ENCODE measurements around the gene ZRANB3.
"Not testable (repeated sequence)": the region's sequence is repeated elsewhere in the genome, so short reads cannot be mapped to it uniquely, and the experiment has no call there.

ZRANB3 gene

GRCh38 chr2:135530313-135531230 lies at the start of gene ZRANB3:
ZRANB3 (minus strand) TSS chr2:135531218.
- peak; percentile 96 for DNase-seq

- no peak for DNase-seq
Measured at GRCh38 chr2:135573620-135574019, 42.6 kb upstream of the ZRANB3 start.

- no peak for DNase-seq
Measured at GRCh38 chr2:135570884-135571283, 39.9 kb upstream of the ZRANB3 start.

GRCh38 chr2:135563793-135564192 lies 32.8 kb upstream of the ZRANB3 start:
- no peak for DNase-seq

GRCh38 chr2:135561925-135562324 lies 30.9 kb upstream of the ZRANB3 start:
- no peak for DNase-seq

GRCh38 chr2:135557530-135557929 lies 26.5 kb upstream of the ZRANB3 start:
- no peak for DNase-seq

- DNase-seq, result no peak
Measured at GRCh38 chr2:135555311-135555710, 24.3 kb upstream of the ZRANB3 start.

GRCh38 chr2:135552887-135553286 lies 21.9 kb upstream of the ZRANB3 start:
- no peak for DNase-seq

- DNase-seq, result no peak
Measured at GRCh38 chr2:135551356-135551755, 20.3 kb upstream of the ZRANB3 start.

- no peak for DNase-seq
Measured at GRCh38 chr2:135547311-135547710, 16.3 kb upstream of the ZRANB3 start.

GRCh38 chr2:135546436-135546835 lies 15.4 kb upstream of the ZRANB3 start:
- DNase-seq, result no peak

- DNase-seq, result not testable (repeated sequence)
Measured at GRCh38 chr2:135533545-135533944, 2.5 kb upstream of the ZRANB3 start.

- no peak for DNase-seq
Measured at GRCh38 chr2:135532581-135532980, 1.6 kb upstream of the ZRANB3 start.

- peak; percentile 99 for DNase-seq
Measured at GRCh38 chr2:135531231-135532197, 496 bp upstream of the ZRANB3 start, which contains the start of gene R3HDM1. R3HDM1 (plus strand) TSS chr2:135531484; CDS start chr2:135604846, 73,362 bp downstream.

GRCh38 chr2:135528006-135528405 lies 3.0 kb downstream of the ZRANB3 start:
- no peak for DNase-seq

GRCh38 chr2:135525786-135526185 lies 5.2 kb downstream of the ZRANB3 start:
- DNase-seq, result no peak

- DNase-seq, result no peak
Measured at GRCh38 chr2:135512099-135512498, 18.9 kb downstream of the ZRANB3 start.

GRCh38 chr2:135510577-135510976 lies 20.4 kb downstream of the ZRANB3 start:
- no peak for DNase-seq

GRCh38 chr2:135504811-135505210 lies 26.2 kb downstream of the ZRANB3 start:
- no peak for DNase-seq

- not testable (repeated sequence) for DNase-seq
Measured at GRCh38 chr2:135498588-135498987, 32.4 kb downstream of the ZRANB3 start.

GRCh38 chr2:135494917-135495316 lies 36.1 kb downstream of the ZRANB3 start:
- no peak for DNase-seq

- no peak for DNase-seq
Measured at GRCh38 chr2:135494503-135494902, 36.5 kb downstream of the ZRANB3 start.

- DNase-seq, result no peak
Measured at GRCh38 chr2:135490376-135490775, 40.6 kb downstream of the ZRANB3 start.

Data from CD4-positive, alpha-beta T cell treated with Interleukin-4 for 4 hours (primary cell).